OCI-LY1 (cell line): Measurements from ENCODE around the gene SLC4A8.

Experiments used
- CTCF ChIP-seq: fragments of 200-600 bp; sonication (generic), shearing (Covaris generic); IDR thresholded peaks from 2 replicates; pipeline ENCODE4 v1.5.1; 2017; ENCODE audit warnings: mild to moderate bottlenecking, antibody characterized with exemption, low read length, moderate library complexity, mixed read lengths
- EZH2 ChIP-seq: fragments of 200-600 bp; sonication (generic), shearing (Covaris generic); IDR thresholded peaks from 2 replicates; pipeline ENCODE4 v1.8.0; 2017; ENCODE audit warnings: borderline replicate concordance, mixed run types, mild to moderate bottlenecking, antibody characterized with exemption, low read length, moderate library complexity, mixed read lengths

GRCh38 chr12:51475543-51475942, 50.9 kb downstream of the SLC4A8 start:
- TF ChIP-seq CTCF (no peak), EZH2 (no peak)
